Heart right ventricle (tissue), 16 donors: ENCODE data around the gene EMP2. TPM values are rescaled to one million over a fixed set of nuclear protein-coding genes. Genes with fewer than 3 reads are reported as not detected.

Source experiments
- ATAC-seq, 8 donors: fragments of 200-7000 bp; cut with Tn5 transposase; one replicate each; pipeline ENCODE4 v1.9.1; 2020; ENCODE audit warnings: mild to moderate bottlenecking in 8 of 8, moderate library complexity in 8 of 8, moderate number of reproducible peaks in 1 of 8
- DNase-seq, 2 donors: peaks; one replicate each; pipeline ENCODE4 v3.0.0-alpha.2; 2020
- H3K27ac ChIP-seq, 10 donors: fragments of 200-600 bp; sonication (generic) in 2 of 10; one replicate each; pipeline versions ENCODE4 v1.5.0 to v1.8.0; 2020 to 2022; ENCODE audit warnings: mild to moderate bottlenecking in 3 of 10
- H3K27me3 ChIP-seq, 7 donors: fragments of 200-600 bp; one replicate each; pipeline ENCODE4 v1.8.0; 2021 to 2022; ENCODE audit warnings: mild to moderate bottlenecking in 2 of 7
- H3K36me3 ChIP-seq, 9 donors: fragments of 200-600 bp; sonication (generic) in 1 of 9; one replicate each; pipeline versions ENCODE4 v1.5.0 to v1.8.0; 2020 to 2022; ENCODE audit warnings: mild to moderate bottlenecking in 2 of 9
- H3K4me1 ChIP-seq, 9 donors: fragments of 200-600 bp; sonication (generic) in 1 of 9; one replicate each; pipeline versions ENCODE4 v1.5.0 to v1.8.0; 2020 to 2022; ENCODE audit warnings: mild to moderate bottlenecking in 4 of 9
- H3K4me3 ChIP-seq, 10 donors: fragments of 200-600 bp; sonication (generic) in 2 of 10; one replicate each; pipeline versions ENCODE4 v1.5.0 to v1.8.0; 2020 to 2022; ENCODE audit warnings: mild to moderate bottlenecking in 7 of 10, moderate library complexity in 2 of 10
- H3K9me3 ChIP-seq, 11 donors: fragments of 200-600 bp in 10 of 11; sonication (generic) in 2 of 11; one replicate each; pipeline versions ENCODE4 v1.5.0 to v1.8.0; 2013 to 2022; ENCODE audit warnings: mild to moderate bottlenecking in 2 of 11, control low read depth in 1 of 11, moderate library complexity in 1 of 11
- WGBS, 2 donors: extraction: QIAGEN DNeasy Blood & Tissue Kit; methylation state at CpG; one replicate each; pipeline ENCODE4 v1.1.7; 2013; ENCODE audit warnings: inconsistent platforms in 1 of 2; 5-methylcytosine and 5-hydroxymethylcytosine counted together
- intact Hi-C, 10 donors: fragments of 100-400 bp; cut with DNase I; formaldehyde crosslinking; loops; one replicate each; pipeline versions ENCODE4 v1.11.1 to v1.14.2; 2022
- polyA plus RNA-seq, 2 donors: library from polyadenylated mRNA; stranded (reverse); fragments of 200-250 nt; gene quantifications; one replicate each; pipeline ENCODE4 v1.2.3, GENCODE V29; 2013
- total RNA-seq, 10 donors: library from RNA; stranded (reverse); fragmentation: NEBNext Ultra II Directional in 3 of 10; extraction: Animal tissue kit (Norgen Biotek cat#: 25700) in 3 of 10; gene quantifications; one replicate each; pipeline versions ENCODE4 v1.2.1 to v1.2.4, GENCODE V29; 2021 to 2023
- TF ChIP-seq, protein P1 (sequence below), 9 donors: fragments of 200-600 bp; sonication (generic) in 2 of 9; IDR thresholded peaks; one replicate each; pipeline versions ENCODE4 v1.5.0 to v1.8.0; 2021 to 2022; ENCODE audit warnings: antibody characterized with exemption in 9 of 9, mild to moderate bottlenecking in 5 of 9, moderate library complexity in 1 of 9
- donor health status: Arrhythmogenic right ventricular cardiomyopathy.
- donor health status: ischemic (EF 13 %, LVEDD 7.1; RV severe dilation, severe dysfunction).
- donor health status: healthy with polysubstance abuse.
- donor health status: DM: no; HTN: yes; CAD: no.
- donor health status: DM: no; HTN: no; CAD: no.
- donor health status: ischemic (EF 25% LVEDD 6.9; RV normal size, moderate dysfunction).
- donor health status: ischemic (EF 25% LVEDD 5.7; RV mildly dilated, moderate dysfunction).
- donor health status: healthy.
- donor health status: DM: yes; HTN: yes; CAD: no.
- donor health status: Ischemic cardiomyopathy.
- donor health status: ischemic (EF 35%, LVEDD 5.7; RV mildly dilated, moderate dysfunction).
- donor health status: nonischemic (EF 11% LVEDD 7.7; RV severe dilation, severe dysfunction).
- donor health status: DM: yes; HTN: yes; CAD: no.
- donor health status: PGD.
- donor health status: ischemic (EF 29% LVEDD 5.4; RV normal size, mild dysfunction).
- donor health status: nonischemic (EF 23%, LVEDD 6.1; RV moderate dilation, normal function).

Gene EMP2
- total and polyA plus RNA-seq, 12 donors: 36.1 to 108 (median 58.6) TPM

DNA sequence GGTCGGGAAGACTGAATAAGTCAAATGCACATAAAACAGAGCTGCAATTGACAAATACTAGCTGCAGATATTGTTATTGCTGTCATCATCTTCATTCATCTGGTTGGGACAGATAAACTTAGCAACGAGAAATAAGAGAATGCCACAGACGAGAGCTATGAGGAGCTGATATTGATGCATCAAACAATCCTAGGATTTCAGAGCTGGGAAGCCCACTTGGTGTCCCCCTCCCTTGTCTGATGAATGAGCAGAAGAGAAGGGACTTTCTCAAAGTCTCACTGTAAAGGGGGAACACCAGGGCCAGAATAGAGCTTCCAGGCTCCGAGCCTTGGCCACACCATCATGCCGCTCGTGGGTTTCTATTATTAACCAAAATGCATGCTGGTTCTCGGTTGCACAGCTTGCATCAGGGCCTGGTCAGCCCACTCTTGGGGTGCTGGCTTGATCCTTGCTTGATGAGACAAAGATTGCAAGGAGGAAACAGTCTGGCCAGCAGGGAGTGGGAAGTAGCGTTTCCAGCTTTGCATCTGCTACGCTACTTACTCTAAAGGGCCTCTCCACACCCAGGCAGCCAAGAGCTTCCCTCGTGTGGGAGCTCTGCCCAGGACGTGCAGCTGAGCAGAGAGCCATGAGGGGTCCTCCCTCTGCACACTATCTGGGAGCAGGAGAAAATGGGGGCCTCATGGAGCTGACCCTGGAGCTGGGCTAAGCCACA, 28.4 kb upstream of the EMP2 start:
- WGBS, 2 donors: 35 to 38% methylated on average over 11 of the region's 11 CpGs
- no peaks in the 10 kb centered on the region for H3K36me3 ChIP-seq
- TF ChIP-seq, protein P1, sequence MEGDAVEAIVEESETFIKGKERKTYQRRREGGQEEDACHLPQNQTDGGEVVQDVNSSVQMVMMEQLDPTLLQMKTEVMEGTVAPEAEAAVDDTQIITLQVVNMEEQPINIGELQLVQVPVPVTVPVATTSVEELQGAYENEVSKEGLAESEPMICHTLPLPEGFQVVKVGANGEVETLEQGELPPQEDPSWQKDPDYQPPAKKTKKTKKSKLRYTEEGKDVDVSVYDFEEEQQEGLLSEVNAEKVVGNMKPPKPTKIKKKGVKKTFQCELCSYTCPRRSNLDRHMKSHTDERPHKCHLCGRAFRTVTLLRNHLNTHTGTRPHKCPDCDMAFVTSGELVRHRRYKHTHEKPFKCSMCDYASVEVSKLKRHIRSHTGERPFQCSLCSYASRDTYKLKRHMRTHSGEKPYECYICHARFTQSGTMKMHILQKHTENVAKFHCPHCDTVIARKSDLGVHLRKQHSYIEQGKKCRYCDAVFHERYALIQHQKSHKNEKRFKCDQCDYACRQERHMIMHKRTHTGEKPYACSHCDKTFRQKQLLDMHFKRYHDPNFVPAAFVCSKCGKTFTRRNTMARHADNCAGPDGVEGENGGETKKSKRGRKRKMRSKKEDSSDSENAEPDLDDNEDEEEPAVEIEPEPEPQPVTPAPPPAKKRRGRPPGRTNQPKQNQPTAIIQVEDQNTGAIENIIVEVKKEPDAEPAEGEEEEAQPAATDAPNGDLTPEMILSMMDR (IDR thresholded peaks at IDR 0.05): no peak

DNA sequence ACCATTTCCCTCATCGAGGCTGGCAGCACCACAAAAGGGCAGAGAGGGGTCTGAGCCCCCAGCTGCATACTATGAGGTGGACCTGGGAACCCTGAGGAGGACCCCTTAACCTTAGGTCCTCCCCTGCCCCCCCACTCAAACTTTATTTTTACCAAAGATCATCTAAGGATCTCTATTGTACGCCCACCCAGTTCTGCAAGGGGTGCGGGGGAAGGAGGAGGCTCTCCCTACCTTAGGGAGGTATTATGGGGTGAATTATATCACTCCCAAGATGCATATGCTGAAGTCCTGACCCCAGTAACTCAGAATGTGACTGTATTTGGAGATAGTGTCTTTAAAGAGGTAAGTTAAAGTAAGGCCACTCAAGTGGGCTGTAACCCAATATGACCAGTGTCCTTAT, 26.8 kb upstream of the EMP2 start:
- H3K9me3 ChIP-seq: peaks cover 0 to 3% (median 0%) of the 10 kb centered on the region in 11 donors
- H3K36me3 ChIP-seq: no peaks in the 10 kb centered on the region
- TF ChIP-seq, protein P1 (IDR thresholded peaks at IDR 0.05): no peak
- 75 to 76% methylated on average over 3 of the region's 3 CpGs for WGBS, 2 donors
- H3K4me1 ChIP-seq: peaks cover 0 to 24% (median 15%) of the 10 kb centered on the region in 9 donors
- no peaks in the 10 kb centered on the region for H3K27me3 ChIP-seq
- DNase-seq (no peak), ATAC-seq (no peak)
- no peak overlapping the region for H3K27ac ChIP-seq
- intact Hi-C loops: no loop called here
- H3K4me3 ChIP-seq: no peak overlapping the region

More for the DNA sequence above, 28.4 kb upstream of the EMP2 start:
- H3K27ac ChIP-seq: peak overlapping the region in 8 of 10 donors; percentile 5 to 60 (median 30)
- H3K9me3 ChIP-seq: peaks cover 0 to 3% (median 0%) of the 10 kb centered on the region in 11 donors
- DNase-seq: peak in 1 of 2 donors; percentile 38
- intact Hi-C loops: no loop called here
- no peaks in the 10 kb centered on the region for H3K27me3 ChIP-seq
- peaks cover 0 to 26% (median 15%) of the 10 kb centered on the region in 9 donors for H3K4me1 ChIP-seq
- no peak overlapping the region for H3K4me3 ChIP-seq
- peak; percentile 80 to 90 (median 87) for ATAC-seq

DNA sequence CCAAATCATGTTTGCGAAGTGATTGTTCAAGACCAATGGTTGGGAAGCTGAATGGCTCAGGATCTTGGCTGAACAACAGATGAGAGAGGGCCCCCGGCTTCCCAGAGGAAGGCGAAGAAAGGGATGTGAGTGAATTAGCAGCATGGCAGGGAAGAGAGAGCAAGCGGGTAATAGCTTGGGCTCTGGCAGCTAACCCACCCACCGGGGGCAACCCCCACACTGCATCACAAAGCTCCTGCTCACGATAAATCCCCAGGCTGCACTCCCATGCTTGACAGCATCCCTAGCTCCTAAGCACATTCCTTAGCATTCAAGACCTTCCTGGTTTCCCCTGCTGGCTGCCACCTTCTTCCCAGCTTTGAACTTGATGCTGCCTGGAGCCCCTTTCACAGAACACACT, 26.2 kb upstream of the EMP2 start:
- TF ChIP-seq, protein P1 (IDR thresholded peaks at IDR 0.05): no peak
- intact Hi-C loops: no loop called here
- WGBS, 2 donors: 72 to 77% methylated on average over 6 of the region's 6 CpGs

DNA sequence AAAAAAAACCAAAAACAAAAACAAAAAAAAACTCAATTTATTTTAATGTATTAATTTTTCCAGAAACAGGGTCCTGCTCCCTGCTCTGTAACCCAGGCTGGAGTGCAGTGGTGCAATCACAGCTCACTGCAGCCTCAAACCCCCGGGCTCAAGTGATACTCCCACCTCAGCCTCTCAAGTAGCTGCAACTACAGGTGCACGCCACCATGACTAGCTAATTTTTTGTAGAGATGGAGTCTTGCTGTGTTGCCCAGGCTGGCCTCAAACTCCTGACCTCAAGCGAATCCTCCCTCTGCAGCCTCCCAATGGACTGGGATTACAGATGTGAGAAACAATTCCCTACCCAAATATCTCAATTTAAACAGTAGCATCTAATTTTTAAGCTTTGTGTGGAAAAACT, 25.2 kb upstream of the EMP2 start:
- no peak for DNase-seq
- Histone ChIP-seq H3K36me3 (no peaks in the 10 kb centered on the region), H3K27me3 (no peaks in the 10 kb centered on the region), H3K9me3 (peaks cover 0 to 3% (median 0%) of the 10 kb centered on the region in 11 donors), H3K27ac (no peak overlapping the region), H3K4me1 (peaks cover 3 to 37% (median 28%) of the 10 kb centered on the region in 9 donors), H3K4me3 (no peak overlapping the region)
- TF ChIP-seq, protein P1 (IDR thresholded peaks at IDR 0.05): no peak
- intact Hi-C loops: no loop called here
- no peak for ATAC-seq
- 88 to 95% methylated on average over 3 of the region's 3 CpGs for WGBS, 2 donors

More for the DNA sequence above, 26.2 kb upstream of the EMP2 start:
- no peak overlapping the region for H3K4me3 ChIP-seq
- H3K36me3 ChIP-seq: no peaks in the 10 kb centered on the region
- peaks cover 0 to 3% (median 0%) of the 10 kb centered on the region in 11 donors for H3K9me3 ChIP-seq
- no peaks in the 10 kb centered on the region for H3K27me3 ChIP-seq
- DNase-seq (no peak), ATAC-seq (no peak)
- no peak overlapping the region for H3K27ac ChIP-seq
- peaks cover 1 to 30% (median 19%) of the 10 kb centered on the region in 9 donors for H3K4me1 ChIP-seq
